B cell (primary cell): ENCODE measurements around the gene CPLX3. TPM values are rescaled to one million over a fixed set of nuclear protein-coding genes. Genes with fewer than 3 reads are reported as not detected.

Source experiments
- ATAC-seq: fragments of 200-7000 bp; cut with Tn5 transposase; one replicate; pipeline ENCODE4 v1.10.0; 2021; ENCODE audit warnings: low read depth, mild to moderate bottlenecking, moderate number of reproducible peaks, moderate library complexity
- CTCF ChIA-PET: fragments of 350-600 bp; sonication (Branson Sonifier 250); formaldehyde crosslinking; loops from one replicate; lab custom pipeline; 2021; ENCODE audit warnings: antibody characterized with exemption, inconsistent platforms; lab: Charles Lee
- POLR2A ChIA-PET: fragments of 350-600 bp; sonication (Branson Sonifier 250); formaldehyde crosslinking; loops from one replicate; lab custom pipeline; 2021; ENCODE audit warnings: antibody characterized with exemption; lab: Charles Lee
- DNase-seq: peaks from one replicate; pipeline ENCODE4 v3.0.0; 2013
- H2AFZ ChIP-seq: 2 replicates; pipeline ENCODE4 v1.6.1; 2012; ENCODE audit warnings: mild to moderate bottlenecking, low read depth, low read length; ENCODE audit not compliant: insufficient read depth, poor library complexity, severe bottlenecking
- H3K27ac ChIP-seq, 2 donors: 1 replicate in 1 of 2; 2 replicates in 1 of 2; pipeline ENCODE4 v1.5.1; 2012 to 2013; ENCODE audit warnings: low read length in 2 of 2, mild to moderate bottlenecking in 2 of 2, moderate library complexity in 1 of 2
- H3K27me3 ChIP-seq, 4 experiments: fragments of 200-600 bp in 1 of 4; sonication (generic) in 1 of 4; replicated peaks in 1 of 4; 1 replicate in 2 of 4; 2 replicates in 2 of 4; pipeline versions ENCODE4 v1.6.1 to v1.7.0; 2013 to 2016; ENCODE audit warnings: low read length in 3 of 4, mild to moderate bottlenecking in 2 of 4, mixed read lengths in 1 of 4, moderate library complexity in 1 of 4; ENCODE audit not compliant: insufficient read depth in 4 of 4, control insufficient read depth in 3 of 4; ENCODE audit errors: control extremely low read depth in 1 of 4
- H3K36me3 ChIP-seq, 2 experiments: replicated peaks in 1 of 2; 1 replicate in 1 of 2; 2 replicates in 1 of 2; pipeline versions ENCODE4 v1.6.1 to v1.7.1; 2013; ENCODE audit warnings: low read length in 1 of 2; ENCODE audit not compliant: insufficient read depth in 2 of 2, control insufficient read depth in 1 of 2; ENCODE audit errors: control extremely low read depth in 1 of 2, extremely low read depth in 1 of 2
- H3K4me1 ChIP-seq, 2 donors: fragments of 200-600 bp in 1 of 2; sonication (generic) in 1 of 2; 1 replicate in 1 of 2; 2 replicates in 1 of 2; pipeline versions ENCODE4 v1.5.1 to v1.6.1; 2013 to 2017; ENCODE audit warnings: low read length in 2 of 2; ENCODE audit not compliant: control insufficient read depth in 2 of 2, insufficient read depth in 2 of 2
- H3K4me2 ChIP-seq: replicated peaks from 2 replicates; pipeline ENCODE3; 2012; ENCODE audit warnings: mild to moderate bottlenecking, low read depth, low read length; ENCODE audit not compliant: poor library complexity, severe bottlenecking
- H3K4me3 ChIP-seq, 5 experiments: fragments of 200-600 bp in 1 of 5; sonication (generic) in 1 of 5; 1 replicate in 3 of 5; 2 replicates in 2 of 5; pipeline versions ENCODE4 v1.5.1 to v1.7.0; 2011 to 2016; ENCODE audit warnings: low read length in 4 of 5, mild to moderate bottlenecking in 4 of 5, low read depth in 2 of 5, control low read depth in 1 of 5, moderate library complexity in 1 of 5; ENCODE audit not compliant: insufficient read depth in 1 of 5; ENCODE audit errors: control extremely low read depth in 1 of 5, extremely low read depth in 1 of 5
- H3K79me2 ChIP-seq: fragments of 200-600 bp; sonication (generic); one replicate; pipeline ENCODE4 v1.6.0; 2016; ENCODE audit warnings: low read length; ENCODE audit not compliant: control insufficient read depth, insufficient read depth
- H3K9ac ChIP-seq: fragments of 200-600 bp; sonication (generic); 2 replicates; pipeline ENCODE4 v1.6.1; 2017; ENCODE audit warnings: mild to moderate bottlenecking, low read length, moderate library complexity
- H3K9me3 ChIP-seq, 3 donors: one replicate each; pipeline versions ENCODE4 v1.6.1 to v1.7.1; 2013; ENCODE audit warnings: low read length in 2 of 3; ENCODE audit not compliant: control insufficient read depth in 2 of 3, insufficient read depth in 1 of 3; ENCODE audit errors: control extremely low read depth in 1 of 3
- H4K20me1 ChIP-seq: 2 replicates; pipeline ENCODE4 v1.6.0; 2012; ENCODE audit warnings: mild to moderate bottlenecking, low read length; ENCODE audit not compliant: insufficient read depth, control insufficient read depth, poor library complexity, severe bottlenecking
- H3K27ac Mint-ChIP-seq: one replicate; pipeline ENCODE4 v1.8.0; 2021; ENCODE audit warnings: mixed read lengths
- H3K27me3 Mint-ChIP-seq: one replicate; pipeline ENCODE4 v1.8.0; 2021; ENCODE audit warnings: mixed read lengths
- H3K4me1 Mint-ChIP-seq: one replicate; pipeline ENCODE4 v1.8.0; 2021; ENCODE audit warnings: mixed read lengths
- H3K4me3 Mint-ChIP-seq: one replicate; pipeline ENCODE4 v1.8.0; 2021; ENCODE audit warnings: mixed read lengths
- H3K9me3 Mint-ChIP-seq: one replicate; pipeline ENCODE4 v1.8.0; 2022; ENCODE audit warnings: mixed read lengths; ENCODE audit not compliant: insufficient read depth
- EZH2 ChIP-seq: IDR thresholded peaks from 2 replicates; pipeline ENCODE4 v1.6.1; 2012; ENCODE audit warnings: borderline replicate concordance, low read depth, mild to moderate bottlenecking, moderate library complexity, low read length; ENCODE audit not compliant: insufficient read depth, poor library complexity, severe bottlenecking
- WGBS: methylation state at CpG from one replicate; pipeline ENCODE4 v1.1.5; 2013; ENCODE audit warnings: missing lambda C conversion rate; ENCODE audit not compliant: insufficient coverage; 5-methylcytosine and 5-hydroxymethylcytosine counted together
- intact Hi-C: fragments of 100-400 bp; cut with micrococcal nuclease; formaldehyde crosslinking; loops from one replicate; pipeline ENCODE4 v1.10.0; 2022
- polyA plus RNA-seq: library from polyadenylated mRNA; depleted of rRNA; stranded (reverse); fragments of >200 nt; gene quantifications from 2 replicates; pipeline ENCODE4 v1.2.3, GENCODE V29; 2012
- total RNA-seq, 2 donors: library from RNA; stranded (reverse); fragments of 120-200 nt in 1 of 2; gene quantifications; 1 replicate in 1 of 2; 2 replicates in 1 of 2; pipeline versions ENCODE4 v1.2.3 to v1.2.4, GENCODE V29; 2013 to 2022
- TF ChIP-seq, protein P1 (sequence below): fragments of 200-600 bp; IDR thresholded peaks from one replicate; pipeline ENCODE4 v1.8.0; 2022; ENCODE audit warnings: antibody characterized with exemption, mild to moderate bottlenecking

CPLX3 gene
- total and polyA plus RNA-seq, 2 donors (not counting 1 experiment from before 2014, with no cell fraction given), result 0.60 TPM; not detected in 1

DNA sequence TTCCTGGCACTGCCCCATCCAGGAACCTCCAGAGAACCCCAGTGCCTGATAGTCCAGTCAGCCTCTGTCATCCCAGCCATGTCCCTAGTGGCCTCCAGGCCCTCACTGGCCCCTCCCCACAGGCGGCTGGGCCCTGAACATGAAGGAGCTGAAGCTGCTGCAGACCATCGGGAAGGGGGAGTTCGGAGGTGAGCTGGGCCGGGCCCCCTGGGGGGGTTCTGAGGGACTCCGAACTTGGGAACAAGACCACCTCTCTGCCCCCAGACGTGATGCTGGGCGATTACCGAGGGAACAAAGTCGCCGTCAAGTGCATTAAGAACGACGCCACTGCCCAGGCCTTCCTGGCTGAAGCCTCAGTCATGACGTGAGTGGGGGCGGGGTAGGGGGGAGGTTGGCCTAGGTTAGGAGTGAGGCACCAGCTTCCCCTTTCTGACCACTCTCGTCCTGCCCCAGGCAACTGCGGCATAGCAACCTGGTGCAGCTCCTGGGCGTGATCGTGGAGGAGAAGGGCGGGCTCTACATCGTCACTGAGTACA is 25.8 kb upstream of the CPLX3 start:
- no peak overlapping the region for H3K9ac ChIP-seq
- no peak for TF ChIP-seq EZH2
- TF ChIP-seq, protein P1, sequence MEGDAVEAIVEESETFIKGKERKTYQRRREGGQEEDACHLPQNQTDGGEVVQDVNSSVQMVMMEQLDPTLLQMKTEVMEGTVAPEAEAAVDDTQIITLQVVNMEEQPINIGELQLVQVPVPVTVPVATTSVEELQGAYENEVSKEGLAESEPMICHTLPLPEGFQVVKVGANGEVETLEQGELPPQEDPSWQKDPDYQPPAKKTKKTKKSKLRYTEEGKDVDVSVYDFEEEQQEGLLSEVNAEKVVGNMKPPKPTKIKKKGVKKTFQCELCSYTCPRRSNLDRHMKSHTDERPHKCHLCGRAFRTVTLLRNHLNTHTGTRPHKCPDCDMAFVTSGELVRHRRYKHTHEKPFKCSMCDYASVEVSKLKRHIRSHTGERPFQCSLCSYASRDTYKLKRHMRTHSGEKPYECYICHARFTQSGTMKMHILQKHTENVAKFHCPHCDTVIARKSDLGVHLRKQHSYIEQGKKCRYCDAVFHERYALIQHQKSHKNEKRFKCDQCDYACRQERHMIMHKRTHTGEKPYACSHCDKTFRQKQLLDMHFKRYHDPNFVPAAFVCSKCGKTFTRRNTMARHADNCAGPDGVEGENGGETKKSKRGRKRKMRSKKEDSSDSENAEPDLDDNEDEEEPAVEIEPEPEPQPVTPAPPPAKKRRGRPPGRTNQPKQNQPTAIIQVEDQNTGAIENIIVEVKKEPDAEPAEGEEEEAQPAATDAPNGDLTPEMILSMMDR, result no peak

More for the DNA sequence above, 25.8 kb upstream of the CPLX3 start:
- H2AFZ ChIP-seq, result no peak overlapping the region
- WGBS, result 83% methylated on average over 13 of the region's 20 CpGs
- H4K20me1 ChIP-seq, result peaks cover 92% of the 10 kb centered on the region
- H3K4me2 ChIP-seq, result peak overlapping the region; percentile 62
- H3K79me2 ChIP-seq, result peaks cover 58% of the 10 kb centered on the region
- no peak overlapping the region for H3K4me3 ChIP-seq
- intact Hi-C loops, result loop anchor here (1.0 to 2.0 kb wide), 5 partner anchors 13 to 42 kb away; partner anchors contain the start of gene ULK3
- H3K36me3 ChIP-seq, result peaks cover 0 to 79% of the 10 kb centered on the region in 2 experiments
- ATAC-seq (no peak), DNase-seq (no peak)
- H3K4me1 ChIP-seq, result peaks cover 50 to 55% of the 10 kb centered on the region in 2 donors
- H3K27ac ChIP-seq, result peak overlapping the region; percentile 60 to 93
- ChIA-PET POLR2A (interaction anchor here (0.9 to 15.8 kb wide), 6 partner anchors 10 to 43 kb away, joined by 3 to 572 read pairs (median 8); partner anchors contain the start of gene CSK), CTCF (interaction anchor here (1.5 to 37.1 kb wide), 9 partner anchors 8 to 168 kb away, joined by 4 to 2548 read pairs (median 15); partner anchors contain the start of gene CSK)
- Mint-ChIP-seq H3K27me3 (no peaks in the 10 kb centered on the region), H3K4me1 (peaks cover 46% of the 10 kb centered on the region), H3K9me3 (no peaks in the 10 kb centered on the region), H3K27ac (peak overlapping the region; percentile 90), H3K4me3 (no peak overlapping the region)
- H3K27me3 ChIP-seq, result no peaks in the 10 kb centered on the region
- no peaks in the 10 kb centered on the region for H3K9me3 ChIP-seq
